HFF-Myc (cell line): Measurements from ENCODE around the gene MIF.

ENCODE experiments used
- DNase-seq: peaks from one replicate; pipeline ENCODE4 v3.0.0-alpha.2; 2011; ENCODE audit warnings: low read depth; ENCODE audit errors: extremely low read depth
- H3K4me3 ChIP-seq: replicated peaks from 2 replicates; pipeline ENCODE4 v1.5.1; 2011; ENCODE audit warnings: low read depth, mild to moderate bottlenecking, control low read depth, low read length
- CTCF ChIP-seq: IDR thresholded peaks from 2 replicates; pipeline ENCODE4 v1.5.1; 2012; ENCODE audit warnings: mild to moderate bottlenecking, low read depth, low read length, control low read depth; ENCODE audit errors: missing control alignments

Gene MIF

GRCh38 chr22:23882370-23882769, 11.8 kb upstream of the MIF start:
- no peak overlapping the region for H3K4me3 ChIP-seq
- TF ChIP-seq CTCF = no peak
- no peak for DNase-seq

- TF ChIP-seq CTCF = no peak
- DNase-seq = no peak
- H3K4me3 ChIP-seq = no peak overlapping the region
Measured at GRCh38 chr22:23883658-23884057, 10.5 kb upstream of the MIF start.

GRCh38 chr22:23884140-23884539, 10.0 kb upstream of the MIF start:
- no peak for TF ChIP-seq CTCF
- DNase-seq = no peak
- no peak overlapping the region for H3K4me3 ChIP-seq

- no peak overlapping the region for H3K4me3 ChIP-seq
- DNase-seq = no peak
- peak; percentile 15 for TF ChIP-seq CTCF
Measured at GRCh38 chr22:23888615-23889401, 5.4 kb upstream of the MIF start.

GRCh38 chr22:23889620-23890019, 4.6 kb upstream of the MIF start:
- DNase-seq = no peak
- TF ChIP-seq CTCF = no peak
- H3K4me3 ChIP-seq = no peak overlapping the region

- H3K4me3 ChIP-seq = no peak overlapping the region
- no peak for TF ChIP-seq CTCF
- no peak for DNase-seq
Measured at GRCh38 chr22:23891726-23892125, 2.5 kb upstream of the MIF start.

- no peak overlapping the region for H3K4me3 ChIP-seq
- TF ChIP-seq CTCF = no peak
- DNase-seq = no peak
Measured at GRCh38 chr22:23892130-23892529, 2.1 kb upstream of the MIF start.
